B cell (primary cell): ENCODE results near the gene DNAJC4. TPM values are rescaled to one million over a fixed set of nuclear protein-coding genes. Genes with fewer than 3 reads are reported as not detected.

Experiments
- polyA plus RNA-seq: library from polyadenylated mRNA; depleted of rRNA; stranded (reverse); fragments of >200 nt; gene quantifications from 2 replicates; pipeline ENCODE4 v1.2.3, GENCODE V29; 2012
- total RNA-seq, 2 donors: library from RNA; stranded (reverse); fragments of 120-200 nt in 1 of 2; gene quantifications; 1 replicate in 1 of 2; 2 replicates in 1 of 2; pipeline versions ENCODE4 v1.2.3 to v1.2.4, GENCODE V29; 2013 to 2022

Gene DNAJC4
- total and polyA plus RNA-seq, 2 donors (not counting 1 experiment from before 2014, with no cell fraction given): 74.4 to 105 TPM

Other genes with a start within 250 kb of the DNAJC4 start
- 71.0 and 78.2 TPM in 2 replicates for gene OTUB1, start 244.1 kb upstream of the DNAJC4 start, total RNA-seq
- gene OTUB1, start 244.1 kb upstream of the DNAJC4 start, polyA plus RNA-seq: 93.4 and 119 TPM in 2 replicates
- gene FLRT1, start 194.6 kb upstream of the DNAJC4 start, total RNA-seq: not detected in 2 replicates
- not detected in 2 replicates for gene FLRT1, start 194.6 kb upstream of the DNAJC4 start, polyA plus RNA-seq
- 6.8 and 8.6 TPM in 2 replicates for gene MACROD1, start 64.4 kb upstream of the DNAJC4 start, total RNA-seq
- gene MACROD1, start 64.4 kb upstream of the DNAJC4 start, polyA plus RNA-seq: 2.7 and 3.6 TPM in 2 replicates
- 78.7 and 87.8 TPM in 2 replicates for gene STIP1, start 44.4 kb upstream of the DNAJC4 start, total RNA-seq
- 42.1 and 49.8 TPM in 2 replicates for gene STIP1, start 44.4 kb upstream of the DNAJC4 start, polyA plus RNA-seq
- gene FERMT3, start 23.8 kb upstream of the DNAJC4 start, total RNA-seq: 96.2 and 106 TPM in 2 replicates
- gene FERMT3, start 23.8 kb upstream of the DNAJC4 start, polyA plus RNA-seq: 152 and 170 TPM in 2 replicates
- 59.6 and 62.0 TPM in 2 replicates for gene TRPT1, start 4.4 kb upstream of the DNAJC4 start, total RNA-seq
- gene TRPT1, start 4.4 kb upstream of the DNAJC4 start, polyA plus RNA-seq: 112 and 145 TPM in 2 replicates
- gene NUDT22, start 4.3 kb upstream of the DNAJC4 start, total RNA-seq: 97.2 and 104 TPM in 2 replicates
- gene NUDT22, start 4.3 kb upstream of the DNAJC4 start, polyA plus RNA-seq: 109 and 139 TPM in 2 replicates
- 152 and 153 TPM in 2 replicates for gene VEGFB, start 4.0 kb downstream of the DNAJC4 start, total RNA-seq
- gene VEGFB, start 4.0 kb downstream of the DNAJC4 start, polyA plus RNA-seq: 56.4 and 64.6 TPM in 2 replicates
- 23.7 and 25.7 TPM in 2 replicates for gene FKBP2, start 10.5 kb downstream of the DNAJC4 start, total RNA-seq
- gene FKBP2, start 10.5 kb downstream of the DNAJC4 start, polyA plus RNA-seq: 38.2 and 56.5 TPM in 2 replicates
- 39.2 and 41.2 TPM in 2 replicates for gene PPP1R14B, start 16.4 kb downstream of the DNAJC4 start, total RNA-seq
- 35.9 and 51.0 TPM in 2 replicates for gene PPP1R14B, start 16.4 kb downstream of the DNAJC4 start, polyA plus RNA-seq
- 7.6 and 8.1 TPM in 2 replicates for gene PLCB3, start 21.0 kb downstream of the DNAJC4 start, total RNA-seq
- 2.7 and 3.0 TPM in 2 replicates for gene PLCB3, start 21.0 kb downstream of the DNAJC4 start, polyA plus RNA-seq
- gene BAD, start 54.1 kb downstream of the DNAJC4 start, total RNA-seq: 24.0 and 25.0 TPM in 2 replicates
- 22.7 and 39.1 TPM in 2 replicates for gene BAD, start 54.1 kb downstream of the DNAJC4 start, polyA plus RNA-seq
- 62.5 and 66.1 TPM in 2 replicates for gene GPR137, start 55.3 kb downstream of the DNAJC4 start, total RNA-seq
- 49.9 and 58.8 TPM in 2 replicates for gene GPR137, start 55.3 kb downstream of the DNAJC4 start, polyA plus RNA-seq
- gene KCNK4, start 60.8 kb downstream of the DNAJC4 start, total RNA-seq: 0.32 and 0.39 TPM in 2 replicates
- 0.09 TPM in 1 of 2 replicates, not detected in the other for gene KCNK4, start 60.8 kb downstream of the DNAJC4 start, polyA plus RNA-seq
- gene CATSPERZ, start 69.8 kb downstream of the DNAJC4 start, total RNA-seq: not detected in 2 replicates
- 0.39 TPM in 1 of 2 replicates, not detected in the other for gene CATSPERZ, start 69.8 kb downstream of the DNAJC4 start, polyA plus RNA-seq
- 39.6 and 43.1 TPM in 2 replicates for gene ESRRA, start 75.0 kb downstream of the DNAJC4 start, total RNA-seq
- gene ESRRA, start 75.0 kb downstream of the DNAJC4 start, polyA plus RNA-seq: 16.3 and 19.5 TPM in 2 replicates
- gene TRMT112, start 87.0 kb downstream of the DNAJC4 start, total RNA-seq: 133 and 143 TPM in 2 replicates
- 203 and 231 TPM in 2 replicates for gene TRMT112, start 87.0 kb downstream of the DNAJC4 start, polyA plus RNA-seq
- gene PRDX5, start 87.6 kb downstream of the DNAJC4 start, total RNA-seq: 50.4 and 56.3 TPM in 2 replicates
- gene PRDX5, start 87.6 kb downstream of the DNAJC4 start, polyA plus RNA-seq: 95.5 and 96.9 TPM in 2 replicates
- 172 and 180 TPM in 2 replicates for gene CCDC88B, start 109.7 kb downstream of the DNAJC4 start, total RNA-seq
- 208 and 230 TPM in 2 replicates for gene CCDC88B, start 109.7 kb downstream of the DNAJC4 start, polyA plus RNA-seq
- gene RPS6KA4, start 128.6 kb downstream of the DNAJC4 start, total RNA-seq: 22.6 and 24.2 TPM in 2 replicates
- 30.4 and 32.5 TPM in 2 replicates for gene RPS6KA4, start 128.6 kb downstream of the DNAJC4 start, polyA plus RNA-seq